ENCODE results near the gene TMEM91.
"Not testable (repeated sequence)": the region's sequence is repeated elsewhere in the genome, so short reads cannot be mapped to it uniquely, and the experiment has no call there.

TMEM91 gene

GRCh38 chr19:41399091-41399490 lies 22.8 kb downstream of the TMEM91 start:
- Histone ChIP-seq H2AFZ (ENCODE audit: low read length, unreplicated experiment) (no peak overlapping the region), H3K4me1 (ENCODE audit: control insufficient read depth, insufficient read depth, low read length, unreplicated experiment) (peaks cover 6% of the 10 kb centered on the region), H3K36me3 (ENCODE audit: insufficient read depth, low read length) (no peaks in the 10 kb centered on the region), H3K4me3 (ENCODE audit: low read depth, low read length) (peak overlapping the region; percentile 99), H3K79me2 (ENCODE audit: control insufficient read depth, insufficient read depth, low read length, unreplicated experiment) (peaks cover 12% of the 10 kb centered on the region), H3K27me3 (ENCODE audit: insufficient read depth, low read length) (no peaks in the 10 kb centered on the region), H3K27ac (ENCODE audit: low read depth, low read length) (no peak overlapping the region)

GRCh38 chr19:41399525-41399924 lies 23.2 kb downstream of the TMEM91 start:
- no peak overlapping the region for H3K27ac ChIP-seq (ENCODE audit: low read depth, low read length)
- H2AFZ ChIP-seq (ENCODE audit: low read length, unreplicated experiment), result no peak overlapping the region
- no peak overlapping the region for H3K4me3 ChIP-seq (ENCODE audit: low read depth, low read length)
- H3K36me3 ChIP-seq (ENCODE audit: insufficient read depth, low read length), result no peaks in the 10 kb centered on the region
- H3K27me3 ChIP-seq (ENCODE audit: insufficient read depth, low read length), result no peaks in the 10 kb centered on the region
- H3K79me2 ChIP-seq (ENCODE audit: control insufficient read depth, insufficient read depth, low read length, unreplicated experiment), result peaks cover 12% of the 10 kb centered on the region
- peaks cover 6% of the 10 kb centered on the region for H3K4me1 ChIP-seq (ENCODE audit: control insufficient read depth, insufficient read depth, low read length, unreplicated experiment)

GRCh38 chr19:41401483-41401882 lies 25.1 kb downstream of the TMEM91 start:
- Histone ChIP-seq H3K27me3 (ENCODE audit: insufficient read depth, low read length) (no peaks in the 10 kb centered on the region), H3K36me3 (ENCODE audit: insufficient read depth, low read length) (no peaks in the 10 kb centered on the region), H3K27ac (ENCODE audit: low read depth, low read length) (no peak overlapping the region), H2AFZ (ENCODE audit: low read length, unreplicated experiment) (no peak overlapping the region), H3K4me3 (ENCODE audit: low read depth, low read length) (no peak overlapping the region), H3K4me1 (ENCODE audit: control insufficient read depth, insufficient read depth, low read length, unreplicated experiment) (peaks cover 6% of the 10 kb centered on the region), H3K79me2 (ENCODE audit: control insufficient read depth, insufficient read depth, low read length, unreplicated experiment) (peaks cover 12% of the 10 kb centered on the region)

- Histone ChIP-seq H3K36me3 (ENCODE audit: insufficient read depth, low read length) (no peaks in the 10 kb centered on the region), H3K27me3 (ENCODE audit: insufficient read depth, low read length) (no peaks in the 10 kb centered on the region), H3K27ac (ENCODE audit: low read depth, low read length) (no peak overlapping the region), H2AFZ (ENCODE audit: low read length, unreplicated experiment) (no peak overlapping the region), H3K4me3 (ENCODE audit: low read depth, low read length) (no peak overlapping the region), H3K79me2 (ENCODE audit: control insufficient read depth, insufficient read depth, low read length, unreplicated experiment) (peaks cover 12% of the 10 kb centered on the region), H3K4me1 (ENCODE audit: control insufficient read depth, insufficient read depth, low read length, unreplicated experiment) (peaks cover 6% of the 10 kb centered on the region)
Measured at GRCh38 chr19:41402010-41402409, 25.7 kb downstream of the TMEM91 start.

- no peaks in the 10 kb centered on the region for H3K27me3 ChIP-seq (ENCODE audit: insufficient read depth, low read length)
- H3K79me2 ChIP-seq (ENCODE audit: control insufficient read depth, insufficient read depth, low read length, unreplicated experiment), result peaks cover 8% of the 10 kb centered on the region
- peaks cover 4% of the 10 kb centered on the region for H3K4me1 ChIP-seq (ENCODE audit: control insufficient read depth, insufficient read depth, low read length, unreplicated experiment)
- H3K27ac ChIP-seq (ENCODE audit: low read depth, low read length), result no peak overlapping the region
- H3K36me3 ChIP-seq (ENCODE audit: insufficient read depth, low read length), result no peaks in the 10 kb centered on the region
- no peak overlapping the region for H2AFZ ChIP-seq (ENCODE audit: low read length, unreplicated experiment)
- H3K4me3 ChIP-seq (ENCODE audit: low read depth, low read length), result no peak overlapping the region
Measured at GRCh38 chr19:41403181-41403970, 27.0 kb downstream of the TMEM91 start.

- peaks cover 2% of the 10 kb centered on the region for H3K79me2 ChIP-seq (ENCODE audit: control insufficient read depth, insufficient read depth, low read length, unreplicated experiment)
- no peak overlapping the region for H2AFZ ChIP-seq (ENCODE audit: low read length, unreplicated experiment)
- H3K27ac ChIP-seq (ENCODE audit: low read depth, low read length), result no peak overlapping the region
- no peaks in the 10 kb centered on the region for H3K36me3 ChIP-seq (ENCODE audit: insufficient read depth, low read length)
- H3K4me1 ChIP-seq (ENCODE audit: control insufficient read depth, insufficient read depth, low read length, unreplicated experiment), result peaks cover 9% of the 10 kb centered on the region
- H3K27me3 ChIP-seq (ENCODE audit: insufficient read depth, low read length), result no peaks in the 10 kb centered on the region
- H3K4me3 ChIP-seq (ENCODE audit: low read depth, low read length), result no peak overlapping the region
Measured at GRCh38 chr19:41405776-41406175, 29.4 kb downstream of the TMEM91 start.

GRCh38 chr19:41407271-41407670 lies 30.9 kb downstream of the TMEM91 start:
- Histone ChIP-seq H3K27me3 (ENCODE audit: insufficient read depth, low read length) (no peaks in the 10 kb centered on the region), H3K4me3 (ENCODE audit: low read depth, low read length) (no peak overlapping the region), H2AFZ (ENCODE audit: low read length, unreplicated experiment) (no peak overlapping the region), H3K4me1 (ENCODE audit: control insufficient read depth, insufficient read depth, low read length, unreplicated experiment) (peaks cover 9% of the 10 kb centered on the region), H3K79me2 (ENCODE audit: control insufficient read depth, insufficient read depth, low read length, unreplicated experiment) (peaks cover 2% of the 10 kb centered on the region), H3K27ac (ENCODE audit: low read depth, low read length) (no peak overlapping the region), H3K36me3 (ENCODE audit: insufficient read depth, low read length) (no peaks in the 10 kb centered on the region)

GRCh38 chr19:41408256-41408655 lies 31.9 kb downstream of the TMEM91 start:
- peaks cover 2% of the 10 kb centered on the region for H3K79me2 ChIP-seq (ENCODE audit: control insufficient read depth, insufficient read depth, low read length, unreplicated experiment)
- H2AFZ ChIP-seq (ENCODE audit: low read length, unreplicated experiment), result no peak overlapping the region
- no peaks in the 10 kb centered on the region for H3K27me3 ChIP-seq (ENCODE audit: insufficient read depth, low read length)
- H3K4me1 ChIP-seq (ENCODE audit: control insufficient read depth, insufficient read depth, low read length, unreplicated experiment), result peaks cover 9% of the 10 kb centered on the region
- H3K4me3 ChIP-seq (ENCODE audit: low read depth, low read length), result no peak overlapping the region
- H3K36me3 ChIP-seq (ENCODE audit: insufficient read depth, low read length), result no peaks in the 10 kb centered on the region
- H3K27ac ChIP-seq (ENCODE audit: low read depth, low read length), result no peak overlapping the region

- not testable (repeated sequence) for H3K27me3 ChIP-seq (ENCODE audit: insufficient read depth, low read length); H3K4me3 ChIP-seq (ENCODE audit: low read depth, low read length); H3K36me3 ChIP-seq (ENCODE audit: insufficient read depth, low read length); H2AFZ ChIP-seq (ENCODE audit: low read length, unreplicated experiment); H3K79me2 ChIP-seq (ENCODE audit: control insufficient read depth, insufficient read depth, low read length, unreplicated experiment); H3K4me1 ChIP-seq (ENCODE audit: control insufficient read depth, insufficient read depth, low read length, unreplicated experiment); H3K27ac ChIP-seq (ENCODE audit: low read depth, low read length)
Measured at GRCh38 chr19:41408846-41409245, 32.5 kb downstream of the TMEM91 start.

- Histone ChIP-seq H3K36me3 (ENCODE audit: insufficient read depth, low read length) (no peaks in the 10 kb centered on the region), H3K79me2 (ENCODE audit: control insufficient read depth, insufficient read depth, low read length, unreplicated experiment) (no peaks in the 10 kb centered on the region), H3K27ac (ENCODE audit: low read depth, low read length) (no peak overlapping the region), H2AFZ (ENCODE audit: low read length, unreplicated experiment) (no peak overlapping the region), H3K4me3 (ENCODE audit: low read depth, low read length) (no peak overlapping the region), H3K27me3 (ENCODE audit: insufficient read depth, low read length) (no peaks in the 10 kb centered on the region), H3K4me1 (ENCODE audit: control insufficient read depth, insufficient read depth, low read length, unreplicated experiment) (peaks cover 9% of the 10 kb centered on the region)
Measured at GRCh38 chr19:41409288-41409687, 33.0 kb downstream of the TMEM91 start.

GRCh38 chr19:41410336-41411054 lies 34.2 kb downstream of the TMEM91 start:
- Histone ChIP-seq H2AFZ (ENCODE audit: low read length, unreplicated experiment) (no peak overlapping the region), H3K4me3 (ENCODE audit: low read depth, low read length) (no peak overlapping the region), H3K4me1 (ENCODE audit: control insufficient read depth, insufficient read depth, low read length, unreplicated experiment) (peaks cover 9% of the 10 kb centered on the region), H3K36me3 (ENCODE audit: insufficient read depth, low read length) (no peaks in the 10 kb centered on the region), H3K27ac (ENCODE audit: low read depth, low read length) (peak overlapping the region; percentile 39; the same call in 1 of the 2 replicates), H3K79me2 (ENCODE audit: control insufficient read depth, insufficient read depth, low read length, unreplicated experiment) (no peaks in the 10 kb centered on the region), H3K27me3 (ENCODE audit: insufficient read depth, low read length) (no peaks in the 10 kb centered on the region)
